ENCODE results near the gene NCAPD3. TPM values are rescaled to one million over a fixed set of nuclear protein-coding genes. Genes with fewer than 3 reads are reported as not detected.

Gene NCAPD3
- total and polyA plus RNA-seq, 2 of the 13 experiments (the other 11 are each of a cell fraction or from before 2014, with no cell fraction given), result 20.7 to 25.6 TPM

- TF ChIP-seq CBX2 (IDR thresholded peaks at IDR 0.05; ENCODE audit: low read depth, low read length), result no peak
- TF ChIP-seq CBX2 (CRISPR knock-in tag; IDR thresholded peaks at IDR 0.05; ENCODE audit: low read depth), result no peak; the same call in 1 of the 2 replicates
- TF ChIP-seq SIN3A (IDR thresholded peaks at IDR 0.05; ENCODE audit: borderline replicate concordance, low read depth, low read length), result 0 out of 2 replicates have a peak, but pooled peaks have one; percentile 48
- no peak for TF ChIP-seq ZNF720 (CRISPR knock-in tag; IDR thresholded peaks at IDR 0.05)
- no peak for TF ChIP-seq LCORL (IDR thresholded peaks at IDR 0.05)
- TF ChIP-seq LCORL (CRISPR knock-in tag; IDR thresholded peaks at IDR 0.05), result 0 out of 2 replicates have a peak, but pooled peaks have one; percentile 79
- TF ChIP-seq YY1 (IDR thresholded peaks at IDR 0.05; ENCODE audit: insufficient read depth, insufficient replicate concordance, low read depth, low read length), result peak; percentile 35
- peak; percentile 79 for TF ChIP-seq ERF (CRISPR knock-in tag; IDR thresholded peaks at IDR 0.05)
- TF ChIP-seq ZBTB25 (CRISPR knock-in tag; IDR thresholded peaks at IDR 0.05), result peak; percentile 70; the same call in 1 of the 2 replicates
- no peak; the same call in 1 of the 2 replicates for TF ChIP-seq HNF4G (IDR thresholded peaks at IDR 0.05; ENCODE audit: borderline replicate concordance, low read depth, low read length)
- no peak for TF ChIP-seq HNF4G (CRISPR knock-in tag; IDR thresholded peaks at IDR 0.05; ENCODE audit: borderline replicate concordance, low read depth)
- peak; percentile 90 for TF ChIP-seq UBTF (CRISPR knock-in tag; IDR thresholded peaks at IDR 0.05)
- TF ChIP-seq ZNF468 (CRISPR knock-in tag; IDR thresholded peaks at IDR 0.05), result no peak
- TF ChIP-seq SCMH1 (CRISPR knock-in tag; IDR thresholded peaks at IDR 0.05; ENCODE audit: borderline replicate concordance), result no peak
- no peak for TF ChIP-seq ZNF790 (CRISPR knock-in tag; IDR thresholded peaks at IDR 0.05; ENCODE audit: borderline replicate concordance)
- TF ChIP-seq HIVEP1 (CRISPR knock-in tag; IDR thresholded peaks at IDR 0.05), result 0 out of 2 replicates have a peak, but pooled peaks have one; percentile 17
- no peak for TF ChIP-seq SIX4 (CRISPR knock-in tag; IDR thresholded peaks at IDR 0.05)
- TF ChIP-seq ZNF205 (CRISPR knock-in tag; IDR thresholded peaks at IDR 0.05), result peak; percentile 55; the same call in 1 of the 2 replicates
- no peak for TF ChIP-seq ZNF580 (CRISPR knock-in tag; IDR thresholded peaks at IDR 0.05; ENCODE audit: borderline replicate concordance, low read depth)
Observed at GRCh38 chr11:134253188-134253993, 29.6 kb upstream of the NCAPD3 start, which contains the start of the genes ACAD8 and THYN1 (continued).
